BJ (cell line): ENCODE results near the gene OSBPL1A. TPM values are rescaled to one million over a fixed set of nuclear protein-coding genes. Genes with fewer than 3 reads are reported as not detected.

Experiments
- CTCF ChIA-PET: fragments of 350-600 bp; formaldehyde crosslinking; extraction: SDS; loops from one replicate; lab custom pipeline; 2021; ENCODE audit warnings: antibody characterized with exemption, inconsistent platforms; lab: Yijun Ruan, JAX
- POLR2A ChIA-PET: fragments of 300-600 bp; sonication (Branson Sonifier 250); formaldehyde crosslinking; extraction: SDS; loops from one replicate; lab custom pipeline; 2021; ENCODE audit warnings: antibody characterized with exemption; lab: Charles Lee
- DNase-seq: peaks from one replicate; pipeline ENCODE4 v3.0.0-alpha.2; 2011; ENCODE audit warnings: low read depth
- H3K27me3 ChIP-seq: 2 replicates; pipeline ENCODE4 v1.6.0; 2011; ENCODE audit warnings: low read length; ENCODE audit not compliant: control insufficient read depth, insufficient read depth
- H3K36me3 ChIP-seq: 2 replicates; pipeline ENCODE4 v1.5.1; 2011; ENCODE audit warnings: low read length; ENCODE audit not compliant: control insufficient read depth, insufficient read depth
- H3K4me3 ChIP-seq: 2 replicates; pipeline ENCODE4 v1.5.1; 2011; ENCODE audit warnings: low read depth, mild to moderate bottlenecking, control low read depth, low read length
- CTCF ChIP-seq: IDR thresholded peaks from 2 replicates; pipeline ENCODE4 v1.5.1; 2011; ENCODE audit warnings: low read depth, mild to moderate bottlenecking, control low read depth, inconsistent platforms, low read length, moderate library complexity; ENCODE audit not compliant: insufficient read depth
- polyA plus RNA-seq: library from polyadenylated mRNA; depleted of rRNA; stranded (reverse); fragments of >200 nt; gene quantifications from 2 replicates; pipeline ENCODE4 v1.2.3, GENCODE V29; 2011

The OSBPL1A gene
- polyA plus RNA-seq, 1 experiment = 20.1 TPM

- Histone ChIP-seq H3K36me3 (no peaks in the 10 kb centered on the region), H3K27me3 (no peaks in the 10 kb centered on the region), H3K4me3 (no peak overlapping the region)
- TF ChIP-seq CTCF = no peak
- POLR2A ChIA-PET = no interaction called here
- no peak for DNase-seq
- CTCF ChIA-PET = interaction anchor here (1.1 kb wide), 1 partner anchor 16 kb away, joined by 3 read pairs; no protein-coding TSS in a partner anchor
Measured at GRCh38 chr18:24214144-24214543, 183.5 kb downstream of the OSBPL1A start.

- POLR2A ChIA-PET = no interaction called here
- peak; percentile 51 for DNase-seq
- Histone ChIP-seq H3K36me3 (no peaks in the 10 kb centered on the region), H3K4me3 (no peak overlapping the region), H3K27me3 (no peaks in the 10 kb centered on the region)
- CTCF ChIA-PET = no interaction called here
- TF ChIP-seq CTCF = no peak
Measured at GRCh38 chr18:24212939-24213338, 184.7 kb downstream of the OSBPL1A start.

- no peak for DNase-seq
- ChIA-PET POLR2A (no interaction called here), CTCF (no interaction called here)
- no peak for TF ChIP-seq CTCF
- Histone ChIP-seq H3K36me3 (no peaks in the 10 kb centered on the region), H3K4me3 (no peak overlapping the region), H3K27me3 (no peaks in the 10 kb centered on the region)
Measured at GRCh38 chr18:24209558-24209957, 188.1 kb downstream of the OSBPL1A start.

- CTCF ChIA-PET = no interaction called here
- Histone ChIP-seq H3K4me3 (no peak overlapping the region), H3K36me3 (no peaks in the 10 kb centered on the region), H3K27me3 (no peaks in the 10 kb centered on the region)
- TF ChIP-seq CTCF = no peak
- DNase-seq = no peak
- POLR2A ChIA-PET = no interaction called here
Measured at GRCh38 chr18:24208270-24209035, 189.2 kb downstream of the OSBPL1A start.

- Histone ChIP-seq H3K36me3 (no peaks in the 10 kb centered on the region), H3K4me3 (no peak overlapping the region), H3K27me3 (no peaks in the 10 kb centered on the region)
- CTCF ChIA-PET = interaction anchor here (1.0 kb wide), 1 partner anchor 12 kb away, joined by 3 read pairs; no protein-coding TSS in a partner anchor
- no peak for DNase-seq
- POLR2A ChIA-PET = no interaction called here
- TF ChIP-seq CTCF = no peak
Measured at GRCh38 chr18:24204904-24205303, 192.7 kb downstream of the OSBPL1A start.
